ENCODE results near the gene ARHGAP8. TPM values are rescaled to one million over a fixed set of nuclear protein-coding genes. Genes with fewer than 3 reads are reported as not detected.

ARHGAP8 gene
- total and polyA plus RNA-seq, 4 experiments from 2014 or later = 0.67 TPM; not detected in 3

GRCh38 chr22:44773082-44773481 is 20.7 kb downstream of the ARHGAP8 start:
- Mint-ChIP-seq H3K36me3 (peaks cover 0 to 5% of the 10 kb centered on the region in 2 donors), H3K9me3 (peaks cover 3 to 25% (median 18%) of the 10 kb centered on the region in 8 donors), H3K27ac (no peak overlapping the region), H3K27me3 (peaks cover 2 to 5% of the 10 kb centered on the region in 2 donors), H3K4me1 (peaks cover 0 to 1% (median 0%) of the 10 kb centered on the region in 4 donors), H3K4me3 (no peak overlapping the region)
- no peak for DNase-seq
- no peak overlapping the region for H3K27ac ChIP-seq (ENCODE audit: low read depth, low read length)
- CTCF ChIA-PET (ENCODE audit: partially characterized antibody) = no interaction called here
- H3K36me3 ChIP-seq (ENCODE audit: insufficient read depth, low read length) = no peaks in the 10 kb centered on the region
- H3K4me1 ChIP-seq (ENCODE audit: insufficient read depth, low read length) = no peaks in the 10 kb centered on the region
- intact Hi-C loops (cut with micrococcal nuclease) = no loop called here
- H3K27me3 ChIP-seq (ENCODE audit: insufficient read depth, low read length) = no peaks in the 10 kb centered on the region
- POLR2A ChIA-PET (ENCODE audit: partially characterized antibody) = no interaction called here
- H3K4me3 ChIP-seq (ENCODE audit: low read length in 2 of 2) = no peak overlapping the region
- H3K9me3 ChIP-seq (ENCODE audit: control insufficient read depth in 1 of 2, low read length in 2 of 2) = peaks cover 0 to 8% of the 10 kb centered on the region in 2 donors

- H3K9me3 Mint-ChIP-seq = peaks cover 3 to 25% (median 17%) of the 10 kb centered on the region in 8 donors
- ChIA-PET CTCF (ENCODE audit: partially characterized antibody) (no interaction called here), POLR2A (ENCODE audit: partially characterized antibody) (no interaction called here)
- no peaks in the 10 kb centered on the region for H3K36me3 ChIP-seq (ENCODE audit: insufficient read depth, low read length)
- peaks cover 0 to 1% (median 0%) of the 10 kb centered on the region in 4 donors for H3K4me1 Mint-ChIP-seq
- H3K27ac ChIP-seq (ENCODE audit: low read depth, low read length) = no peak overlapping the region
- peaks cover 0 to 8% of the 10 kb centered on the region in 2 donors for H3K9me3 ChIP-seq (ENCODE audit: control insufficient read depth in 1 of 2, low read length in 2 of 2)
- H3K27ac Mint-ChIP-seq = no peak overlapping the region
- H3K27me3 Mint-ChIP-seq = peaks cover 4 to 7% of the 10 kb centered on the region in 2 donors
- H3K4me3 ChIP-seq (ENCODE audit: low read length in 2 of 2) = no peak overlapping the region
- no peak for DNase-seq
- peaks cover 0 to 5% of the 10 kb centered on the region in 2 donors for H3K36me3 Mint-ChIP-seq
- intact Hi-C loops (cut with micrococcal nuclease) = no loop called here
- no peak overlapping the region for H3K4me3 Mint-ChIP-seq
- H3K4me1 ChIP-seq (ENCODE audit: insufficient read depth, low read length) = no peaks in the 10 kb centered on the region
- H3K27me3 ChIP-seq (ENCODE audit: insufficient read depth, low read length) = no peaks in the 10 kb centered on the region
These were observed 23.5 kb downstream of the ARHGAP8 start for GRCh38 chr22:44775862-44776261.

- H3K36me3 Mint-ChIP-seq = peaks cover 0 to 5% of the 10 kb centered on the region in 2 donors
These were observed 24.4 kb downstream of the ARHGAP8 start for GRCh38 chr22:44776605-44777363.

GRCh38 chr22:44777364-44777755 is 25.0 kb downstream of the ARHGAP8 start:
- H3K27me3 Mint-ChIP-seq = peaks cover 4 to 6% of the 10 kb centered on the region in 2 donors
- no peaks in the 10 kb centered on the region for H3K27me3 ChIP-seq (ENCODE audit: insufficient read depth, low read length)

More at GRCh38 chr22:44776605-44777363, 24.4 kb downstream of the ARHGAP8 start:
- Histone ChIP-seq H3K27me3 (ENCODE audit: insufficient read depth, low read length) (no peaks in the 10 kb centered on the region), H3K9me3 (ENCODE audit: control insufficient read depth in 1 of 2, low read length in 2 of 2) (peaks cover 0 to 8% of the 10 kb centered on the region in 2 donors), H3K4me1 (ENCODE audit: insufficient read depth, low read length) (no peaks in the 10 kb centered on the region), H3K27ac (ENCODE audit: low read depth, low read length) (no peak overlapping the region), H3K4me3 (ENCODE audit: low read length in 2 of 2) (no peak overlapping the region), H3K36me3 (ENCODE audit: insufficient read depth, low read length) (no peaks in the 10 kb centered on the region)
- POLR2A ChIA-PET (ENCODE audit: partially characterized antibody) = no interaction called here
- Mint-ChIP-seq H3K9me3 (peaks cover 2 to 24% (median 17%) of the 10 kb centered on the region in 8 donors), H3K4me1 (peaks cover 0 to under 1% (median 0%) of the 10 kb centered on the region in 4 donors), H3K27me3 (peaks cover 4 to 6% of the 10 kb centered on the region in 2 donors), H3K4me3 (no peak overlapping the region), H3K27ac (peak overlapping the region in 1 of 7 donors; percentile 19)
- CTCF ChIA-PET (ENCODE audit: partially characterized antibody) = no interaction called here
- intact Hi-C loops (cut with micrococcal nuclease) = no loop called here
- no peak for DNase-seq

DNA sequence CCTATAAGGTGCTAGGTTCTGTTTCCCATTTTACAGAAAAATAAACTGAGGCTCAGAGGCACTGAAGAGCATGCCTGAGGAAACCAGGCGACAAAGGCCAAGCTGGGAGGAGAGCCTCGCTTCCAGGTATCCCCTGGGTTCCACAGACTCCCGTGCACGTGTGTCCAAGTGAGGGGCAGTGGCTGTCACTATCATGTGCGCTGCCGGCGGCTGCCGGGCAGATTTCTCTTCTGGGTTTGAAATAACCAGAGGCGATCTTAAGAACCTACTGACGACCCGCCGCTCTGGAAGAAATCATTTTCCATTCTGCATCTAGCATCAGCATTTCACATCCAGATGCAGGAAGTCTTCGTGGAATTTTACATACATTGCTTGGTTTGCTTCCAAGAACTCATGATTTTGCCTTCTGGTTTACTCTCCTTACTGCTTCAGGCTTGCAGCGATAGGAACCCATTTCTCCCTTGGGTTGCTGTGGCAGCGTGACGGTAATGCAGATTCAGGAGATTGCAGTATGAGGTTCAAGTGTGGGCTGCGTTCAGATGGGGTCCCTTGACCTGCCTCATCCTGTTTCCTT is 28.6 kb downstream of the ARHGAP8 start:
- H3K4me3 Mint-ChIP-seq = no peak overlapping the region
- H3K27me3 ChIP-seq (ENCODE audit: insufficient read depth, low read length) = no peaks in the 10 kb centered on the region
- no peaks in the 10 kb centered on the region for H3K36me3 Mint-ChIP-seq
- no peak overlapping the region for H3K4me3 ChIP-seq (ENCODE audit: low read length in 2 of 2)
- no peaks in the 10 kb centered on the region for H3K36me3 ChIP-seq (ENCODE audit: insufficient read depth, low read length)
- no peaks in the 10 kb centered on the region for H3K4me1 Mint-ChIP-seq
- no peak overlapping the region for H3K27ac ChIP-seq (ENCODE audit: low read depth, low read length)
- no peaks in the 10 kb centered on the region for H3K4me1 ChIP-seq (ENCODE audit: insufficient read depth, low read length)
- H3K27me3 Mint-ChIP-seq = peaks cover 11% of the 10 kb centered on the region in 2 donors
- no peak overlapping the region for H3K27ac Mint-ChIP-seq
- no peaks in the 10 kb centered on the region for H3K9me3 ChIP-seq (ENCODE audit: control insufficient read depth in 1 of 2, low read length in 2 of 2)
- peaks cover 0 to 3% (median 0%) of the 10 kb centered on the region in 8 donors for H3K9me3 Mint-ChIP-seq
- ChIA-PET CTCF (ENCODE audit: partially characterized antibody) (no interaction called here), POLR2A (ENCODE audit: partially characterized antibody) (no interaction called here)
- intact Hi-C loops (cut with micrococcal nuclease) = no loop called here
- no peak for DNase-seq

More at GRCh38 chr22:44777364-44777755, 25.0 kb downstream of the ARHGAP8 start:
- Histone ChIP-seq H3K9me3 (ENCODE audit: control insufficient read depth in 1 of 2, low read length in 2 of 2) (peaks cover 0 to 8% of the 10 kb centered on the region in 2 donors), H3K4me1 (ENCODE audit: insufficient read depth, low read length) (no peaks in the 10 kb centered on the region), H3K4me3 (ENCODE audit: low read length in 2 of 2) (no peak overlapping the region), H3K27ac (ENCODE audit: low read depth, low read length) (no peak overlapping the region), H3K36me3 (ENCODE audit: insufficient read depth, low read length) (no peaks in the 10 kb centered on the region)
- DNase-seq = no peak
- H3K4me3 Mint-ChIP-seq = no peak overlapping the region
- H3K27ac Mint-ChIP-seq = no peak overlapping the region
- H3K36me3 Mint-ChIP-seq = peaks cover 0 to 5% of the 10 kb centered on the region in 2 donors
- peaks cover 0 to 21% (median 16%) of the 10 kb centered on the region in 8 donors for H3K9me3 Mint-ChIP-seq
- intact Hi-C loops (cut with micrococcal nuclease) = no loop called here
- H3K4me1 Mint-ChIP-seq = no peaks in the 10 kb centered on the region
- POLR2A ChIA-PET (ENCODE audit: partially characterized antibody) = no interaction called here
- CTCF ChIA-PET (ENCODE audit: partially characterized antibody) = no interaction called here

DNA sequence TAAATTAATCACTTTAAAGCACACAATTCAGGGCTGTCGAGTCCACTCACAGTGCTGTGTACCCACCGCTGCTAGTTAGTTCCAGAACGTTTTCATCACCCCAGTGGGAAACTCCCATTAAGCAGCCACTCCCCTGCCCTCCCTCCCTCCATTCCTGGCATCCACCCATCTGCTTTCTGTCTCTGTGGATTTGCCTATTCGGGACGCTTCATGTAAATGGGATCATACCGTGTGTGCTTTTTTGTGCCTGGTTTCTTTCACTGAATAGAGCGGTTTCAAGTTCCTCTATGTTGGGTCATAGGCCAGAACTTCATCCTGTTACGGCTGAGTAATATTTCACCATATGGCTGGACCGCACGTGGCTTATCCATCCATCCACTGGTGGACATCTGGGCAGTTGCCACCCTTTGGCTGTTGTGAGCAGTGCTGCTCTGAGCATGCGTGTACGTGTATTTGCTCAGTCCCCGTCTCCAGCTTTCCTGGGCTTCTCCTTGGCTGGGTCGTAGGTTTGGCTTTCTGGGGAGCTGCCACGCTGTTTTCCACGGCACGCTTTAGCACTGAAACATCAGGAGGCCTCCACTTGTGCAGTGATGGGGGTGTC is 30.1 kb downstream of the ARHGAP8 start:
- intact Hi-C loops (cut with micrococcal nuclease) = no loop called here
- POLR2A ChIA-PET (ENCODE audit: partially characterized antibody) = no interaction called here
- Mint-ChIP-seq H3K4me3 (peak overlapping the region in 1 of 8 donors; percentile 16), H3K27me3 (peaks cover 10 to 11% of the 10 kb centered on the region in 2 donors), H3K36me3 (no peaks in the 10 kb centered on the region), H3K4me1 (no peaks in the 10 kb centered on the region), H3K9me3 (no peaks in the 10 kb centered on the region), H3K27ac (no peak overlapping the region)
- H3K36me3 ChIP-seq (ENCODE audit: insufficient read depth, low read length) = no peaks in the 10 kb centered on the region
- no peaks in the 10 kb centered on the region for H3K27me3 ChIP-seq (ENCODE audit: insufficient read depth, low read length)
- H3K4me1 ChIP-seq (ENCODE audit: insufficient read depth, low read length) = no peaks in the 10 kb centered on the region
- no peak for DNase-seq
- no peaks in the 10 kb centered on the region for H3K9me3 ChIP-seq (ENCODE audit: control insufficient read depth in 1 of 2, low read length in 2 of 2)
- H3K4me3 ChIP-seq (ENCODE audit: low read length in 2 of 2) = no peak overlapping the region
- no peak overlapping the region for H3K27ac ChIP-seq (ENCODE audit: low read depth, low read length)
- CTCF ChIA-PET (ENCODE audit: partially characterized antibody) = no interaction called here

- H3K4me3 ChIP-seq (ENCODE audit: low read length in 2 of 2) = no peak overlapping the region
- ChIA-PET POLR2A (ENCODE audit: partially characterized antibody) (no interaction called here), CTCF (ENCODE audit: partially characterized antibody) (no interaction called here)
- no peaks in the 10 kb centered on the region for H3K36me3 ChIP-seq (ENCODE audit: insufficient read depth, low read length)
- no peak for DNase-seq
- H3K27me3 ChIP-seq (ENCODE audit: insufficient read depth, low read length) = no peaks in the 10 kb centered on the region
- Mint-ChIP-seq H3K4me3 (no peak overlapping the region), H3K27ac (no peak overlapping the region), H3K4me1 (no peaks in the 10 kb centered on the region), H3K27me3 (peaks cover 9 to 11% of the 10 kb centered on the region in 2 donors), H3K36me3 (no peaks in the 10 kb centered on the region), H3K9me3 (no peaks in the 10 kb centered on the region)
- H3K4me1 ChIP-seq (ENCODE audit: insufficient read depth, low read length) = no peaks in the 10 kb centered on the region
- H3K27ac ChIP-seq (ENCODE audit: low read depth, low read length) = no peak overlapping the region
- no peaks in the 10 kb centered on the region for H3K9me3 ChIP-seq (ENCODE audit: control insufficient read depth in 1 of 2, low read length in 2 of 2)
- intact Hi-C loops (cut with micrococcal nuclease) = no loop called here
These were observed 30.7 kb downstream of the ARHGAP8 start for GRCh38 chr22:44783091-44783490.
